Activated CD4-positive, alpha-beta T cell treated with anti-CD3 and anti-CD28 coated beads, Interleukin-2, amount 10 ng/mL, durations not matched to agents 7 days and 5 days (primary cell): ENCODE results near the gene TRABD2A. TPM values are rescaled to one million over a fixed set of nuclear protein-coding genes. Genes with fewer than 3 reads are reported as not detected.

ENCODE experiments used
- CTCF ChIA-PET: fragments of 350-600 bp; sonication (Branson Sonifier 250); formaldehyde crosslinking; loops from one replicate; lab custom pipeline; 2021; ENCODE audit warnings: antibody characterized with exemption; lab: Charles Lee
- POLR2A ChIA-PET: fragments of 350-600 bp; sonication (Branson Sonifier 250); formaldehyde crosslinking; loops from one replicate; lab custom pipeline; 2021; ENCODE audit warnings: antibody characterized with exemption; lab: Charles Lee
- DNase-seq: peaks from one replicate; pipeline ENCODE4 v3.0.0-alpha.2; 2020
- H3K27ac Mint-ChIP-seq: one replicate; pipeline ENCODE4 v1.8.0; 2021; ENCODE audit warnings: mild to moderate bottlenecking, moderate library complexity, mixed read lengths
- H3K27me3 Mint-ChIP-seq: one replicate; pipeline ENCODE4 v1.8.0; 2021; ENCODE audit warnings: mixed read lengths
- H3K36me3 Mint-ChIP-seq: one replicate; pipeline ENCODE4 v1.8.0; 2021; ENCODE audit warnings: low read depth, mixed read lengths
- H3K4me1 Mint-ChIP-seq: one replicate; pipeline ENCODE4 v1.8.0; 2021; ENCODE audit warnings: mixed read lengths
- H3K4me3 Mint-ChIP-seq: one replicate; pipeline ENCODE4 v1.8.0; 2021; ENCODE audit warnings: mild to moderate bottlenecking, moderate library complexity, mixed read lengths
- H3K9me3 Mint-ChIP-seq: one replicate; pipeline ENCODE4 v1.8.0; 2021; ENCODE audit warnings: mixed read lengths
- total RNA-seq, 2 experiments: library from RNA; stranded (reverse); gene quantifications; one replicate each; pipeline ENCODE4 v1.2.3, GENCODE V29; 2021

TRABD2A gene
- total RNA-seq, 2 experiments from 2014 or later = 70.2 to 74.6 TPM

DNA sequence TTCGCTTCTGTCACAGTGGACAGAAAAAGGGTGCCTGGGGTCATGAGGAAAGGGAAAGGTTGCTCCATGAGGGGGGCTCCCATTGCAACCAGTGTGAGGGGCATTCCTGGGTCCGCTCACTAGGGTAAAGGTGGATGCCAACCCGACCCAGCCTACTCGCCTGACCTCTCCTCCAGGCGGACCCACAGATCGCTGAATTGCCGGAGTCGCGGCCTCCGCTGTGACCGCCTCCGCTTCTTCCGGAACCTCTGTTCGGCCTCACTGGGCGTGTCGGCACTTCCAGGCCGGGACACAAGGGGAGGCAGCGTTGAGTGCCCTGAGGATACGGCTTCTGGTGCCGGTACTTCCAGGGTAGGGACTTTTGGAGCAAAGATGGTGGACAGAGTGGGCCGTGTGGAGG is 57.1 kb downstream of the TRABD2A start:
- ChIA-PET POLR2A (no interaction called here), CTCF (interaction anchor here (0.5 to 2.2 kb wide), 3 partner anchors 10 to 102 kb away, joined by 3 to 5 read pairs (median 5); no protein-coding TSS in a partner anchor)
- Mint-ChIP-seq H3K9me3 (peaks cover 3% of the 10 kb centered on the region), H3K4me1 (peaks cover 12% of the 10 kb centered on the region), H3K4me3 (no peak overlapping the region), H3K27ac (no peak overlapping the region), H3K27me3 (no peaks in the 10 kb centered on the region), H3K36me3 (peaks cover 60% of the 10 kb centered on the region)
- no peak for DNase-seq

DNA sequence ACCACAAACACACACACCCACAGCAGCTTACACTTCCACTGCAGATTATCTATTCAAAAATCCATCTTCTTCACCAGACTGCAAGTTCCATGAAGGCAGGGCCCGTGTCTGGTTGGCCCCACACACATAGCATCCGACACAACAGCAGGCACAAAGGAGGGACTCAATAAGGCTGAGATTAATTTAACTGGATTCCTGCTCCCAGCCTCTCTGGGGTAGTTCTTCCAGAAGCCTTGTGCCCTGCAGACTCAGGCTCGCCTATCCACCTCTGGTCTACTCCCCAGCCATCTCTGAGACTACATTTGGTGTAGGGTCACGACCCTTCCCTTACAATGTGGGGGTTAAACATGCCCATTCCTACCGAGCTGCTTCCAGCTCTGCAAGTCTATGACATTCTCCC is 57.7 kb downstream of the TRABD2A start:
- Mint-ChIP-seq H3K36me3 (peaks cover 57% of the 10 kb centered on the region), H3K4me1 (peaks cover 15% of the 10 kb centered on the region), H3K9me3 (peaks cover 3% of the 10 kb centered on the region), H3K27me3 (no peaks in the 10 kb centered on the region), H3K4me3 (no peak overlapping the region), H3K27ac (no peak overlapping the region)
- ChIA-PET POLR2A (no interaction called here), CTCF (interaction anchor here (1.2 to 2.0 kb wide), 2 partner anchors 102 to 103 kb away, joined by 3 to 5 read pairs; no protein-coding TSS in a partner anchor)
- DNase-seq = no peak

DNA sequence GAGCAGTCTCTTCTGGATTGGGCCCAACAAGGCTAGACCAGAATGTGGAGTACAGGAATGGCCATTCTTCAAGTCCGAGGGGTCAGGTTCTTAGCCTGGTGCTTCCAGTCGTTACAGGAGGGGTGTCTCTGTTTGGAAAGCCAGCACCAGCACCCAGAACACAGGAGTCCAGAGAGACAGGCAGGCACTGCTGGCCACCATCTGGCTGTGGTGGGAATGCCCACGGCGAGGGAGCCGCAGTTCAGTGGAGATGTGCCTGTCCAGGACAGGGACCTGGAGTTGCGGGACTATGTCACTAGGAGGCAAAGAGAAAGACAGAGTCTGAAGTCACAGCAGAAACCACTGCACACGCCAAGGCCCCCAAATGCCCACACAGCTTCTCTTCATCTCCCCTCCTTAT is 59.1 kb downstream of the TRABD2A start:
- ChIA-PET CTCF (interaction anchor here (1.2 kb wide), 1 partner anchor 103 kb away, joined by 3 read pairs; no protein-coding TSS in a partner anchor), POLR2A (no interaction called here)
- Mint-ChIP-seq H3K4me1 (peaks cover 27% of the 10 kb centered on the region), H3K27me3 (no peaks in the 10 kb centered on the region), H3K36me3 (peaks cover 52% of the 10 kb centered on the region), H3K4me3 (no peak overlapping the region), H3K9me3 (peaks cover 3% of the 10 kb centered on the region), H3K27ac (peak overlapping the region; percentile 27)
- no peak for DNase-seq

DNA sequence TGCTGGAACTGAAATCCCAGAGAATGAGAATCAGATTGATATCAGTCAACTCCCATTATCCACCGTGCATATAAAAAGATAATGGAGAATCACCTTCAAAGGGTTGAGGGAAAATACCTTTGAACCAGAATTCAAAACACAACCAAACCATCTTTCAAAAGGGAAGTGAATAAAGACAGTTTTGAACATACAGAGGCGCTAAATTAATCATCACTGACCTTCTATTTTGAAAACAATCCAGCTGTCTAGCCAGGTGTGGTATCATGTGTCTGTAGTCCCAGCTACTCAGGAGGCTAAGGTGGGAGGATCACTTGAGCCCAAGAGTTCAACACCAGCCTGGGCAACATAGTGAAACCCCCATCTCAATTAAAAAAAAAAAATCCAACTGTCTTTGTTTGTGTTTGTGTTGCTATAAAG is 63.6 kb downstream of the TRABD2A start:
- ChIA-PET CTCF (no interaction called here), POLR2A (no interaction called here)
- DNase-seq = no peak
- no peak overlapping the region for H3K27ac Mint-ChIP-seq
- peaks cover 36% of the 10 kb centered on the region for H3K4me1 Mint-ChIP-seq
- H3K9me3 Mint-ChIP-seq = peaks cover 2% of the 10 kb centered on the region
- peaks cover 37% of the 10 kb centered on the region for H3K36me3 Mint-ChIP-seq
- no peaks in the 10 kb centered on the region for H3K27me3 Mint-ChIP-seq
- no peak overlapping the region for H3K4me3 Mint-ChIP-seq

DNA sequence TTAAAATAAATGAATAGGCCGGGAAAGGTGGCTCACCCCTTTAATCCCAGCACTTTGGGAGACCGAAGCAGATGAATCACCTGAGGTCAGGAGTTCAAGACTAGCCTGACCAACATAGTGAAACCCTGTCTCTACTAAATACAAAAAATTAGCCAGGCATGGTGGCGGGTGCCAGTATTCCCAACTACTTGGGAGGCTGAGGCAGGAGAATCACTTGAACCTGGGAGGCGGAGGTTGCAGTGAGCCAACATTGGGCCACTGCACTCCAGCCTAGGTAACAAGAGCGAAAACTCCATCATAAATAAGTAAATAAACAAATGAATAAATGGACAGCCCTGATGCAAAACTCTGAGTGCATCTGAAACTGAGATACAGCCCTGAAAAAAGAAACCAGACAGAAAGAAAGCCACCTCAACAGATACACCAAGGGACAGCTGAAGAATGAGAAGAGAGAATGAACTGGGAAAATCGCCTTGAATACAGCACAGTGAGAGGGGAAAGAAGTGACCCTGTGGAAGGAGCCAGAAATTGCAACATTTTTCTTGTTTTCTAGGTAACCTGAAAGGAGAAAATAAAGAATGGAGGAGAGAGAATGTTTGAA is 64.4 kb downstream of the TRABD2A start:
- Mint-ChIP-seq H3K36me3 (peaks cover 35% of the 10 kb centered on the region), H3K9me3 (peaks cover 2% of the 10 kb centered on the region), H3K27ac (no peak overlapping the region), H3K4me3 (no peak overlapping the region), H3K4me1 (peaks cover 36% of the 10 kb centered on the region), H3K27me3 (no peaks in the 10 kb centered on the region)
- ChIA-PET CTCF (no interaction called here), POLR2A (no interaction called here)
- no peak for DNase-seq

DNA sequence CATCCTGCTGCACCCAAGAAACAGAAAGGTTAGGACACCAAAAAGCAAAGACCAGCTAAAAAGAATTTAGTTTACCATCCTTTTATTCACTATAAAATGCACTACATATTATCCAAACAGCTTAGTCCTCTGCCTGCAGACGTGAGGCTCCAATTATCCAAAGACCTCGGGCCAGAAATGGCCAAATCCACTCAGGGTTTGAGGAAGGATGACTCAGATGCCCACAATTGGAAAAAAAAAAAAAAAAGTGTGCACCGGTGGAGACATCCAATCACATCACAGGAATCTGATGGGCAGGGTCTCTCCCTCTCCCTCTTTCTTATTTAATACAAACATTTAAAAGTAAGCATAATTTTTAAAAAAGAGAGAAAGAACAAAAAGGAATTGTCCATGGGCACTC is 65.7 kb downstream of the TRABD2A start:
- Mint-ChIP-seq H3K4me1 (peaks cover 31% of the 10 kb centered on the region), H3K27ac (no peak overlapping the region), H3K4me3 (no peak overlapping the region), H3K36me3 (peaks cover 30% of the 10 kb centered on the region), H3K27me3 (no peaks in the 10 kb centered on the region), H3K9me3 (peaks cover 2% of the 10 kb centered on the region)
- ChIA-PET POLR2A (no interaction called here), CTCF (no interaction called here)
- DNase-seq = no peak

DNA sequence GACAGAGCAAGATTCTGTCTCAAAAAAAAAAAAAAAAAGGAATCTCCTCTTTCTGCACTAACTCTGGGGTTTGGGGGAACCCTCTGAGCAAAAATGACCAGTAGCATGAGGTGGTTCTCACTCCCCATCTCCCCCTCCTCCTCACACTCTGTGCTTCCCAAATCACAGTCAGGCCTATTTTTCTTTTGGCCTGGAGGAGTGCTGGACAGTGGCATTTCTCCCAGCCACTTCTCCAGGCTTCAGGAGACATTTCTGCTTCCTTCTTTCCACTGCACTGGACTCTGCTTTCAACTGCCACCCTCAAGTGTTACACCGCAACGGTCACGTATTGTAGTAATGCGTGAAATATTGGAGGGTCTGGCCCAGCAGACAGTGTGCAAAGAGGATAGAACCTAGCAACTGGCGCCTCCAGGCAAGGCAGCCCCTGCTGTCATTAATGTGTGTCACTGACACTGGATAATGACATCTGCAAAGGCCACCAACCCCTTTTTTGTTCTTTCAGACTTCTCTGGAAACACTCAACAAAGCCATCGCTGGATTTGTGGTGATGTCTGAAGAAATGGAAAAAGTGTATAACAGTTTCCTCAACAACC is 68.9 kb downstream of the TRABD2A start:
- Mint-ChIP-seq H3K4me1 (peaks cover 14% of the 10 kb centered on the region), H3K27ac (no peak overlapping the region), H3K9me3 (peaks cover 2% of the 10 kb centered on the region), H3K27me3 (no peaks in the 10 kb centered on the region), H3K36me3 (peaks cover 13% of the 10 kb centered on the region), H3K4me3 (no peak overlapping the region)
- POLR2A ChIA-PET = no interaction called here
- DNase-seq = no peak
- CTCF ChIA-PET = no interaction called here

DNA sequence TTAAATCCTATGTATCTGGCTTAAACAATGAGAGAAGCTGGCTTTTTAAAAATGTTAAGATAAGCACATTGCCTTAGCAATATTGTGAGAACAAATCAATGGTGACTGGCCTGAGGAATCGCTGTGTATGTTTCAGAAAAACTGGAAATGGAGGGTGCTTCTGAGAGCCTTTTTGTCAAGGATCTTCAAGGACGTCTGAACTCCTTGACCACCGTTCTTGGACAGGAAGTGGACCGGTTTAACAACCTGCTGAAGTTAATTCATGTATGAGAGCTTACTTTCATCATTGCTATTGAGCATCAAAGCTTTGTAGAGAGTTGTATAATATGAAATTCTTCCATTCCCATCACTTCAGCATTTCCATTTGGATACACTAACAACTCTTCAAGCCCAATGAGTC is 72.6 kb downstream of the TRABD2A start:
- Mint-ChIP-seq H3K9me3 (peaks cover under 1% of the 10 kb centered on the region), H3K27ac (no peak overlapping the region), H3K36me3 (peaks cover 2% of the 10 kb centered on the region), H3K4me3 (no peak overlapping the region), H3K27me3 (no peaks in the 10 kb centered on the region), H3K4me1 (no peaks in the 10 kb centered on the region)
- ChIA-PET CTCF (no interaction called here), POLR2A (no interaction called here)
- DNase-seq = no peak

DNA sequence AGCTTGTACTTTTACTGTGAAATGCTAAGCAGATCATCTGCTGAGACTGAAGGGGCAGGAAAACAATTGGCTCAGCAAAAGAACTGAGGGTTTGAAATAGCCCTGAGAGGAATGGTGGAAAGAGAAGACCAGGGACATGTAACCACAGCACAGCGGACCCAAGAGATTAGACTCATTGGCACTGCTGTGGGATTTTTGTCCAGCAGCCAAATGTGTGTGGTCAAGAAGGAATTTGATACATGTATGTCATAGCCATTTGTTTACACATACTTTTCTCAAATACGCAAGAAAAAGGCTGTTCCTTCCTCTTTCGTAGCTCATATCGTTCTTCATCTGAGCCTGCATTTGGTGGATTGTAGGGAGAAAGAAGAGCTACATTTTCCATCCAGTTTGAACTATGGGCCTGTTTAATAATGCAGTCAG is 73.8 kb downstream of the TRABD2A start:
- no peak for DNase-seq
- Mint-ChIP-seq H3K27me3 (no peaks in the 10 kb centered on the region), H3K36me3 (peaks cover 4% of the 10 kb centered on the region), H3K9me3 (peaks cover 10% of the 10 kb centered on the region), H3K4me3 (no peak overlapping the region), H3K4me1 (peaks cover 1% of the 10 kb centered on the region), H3K27ac (no peak overlapping the region)
- CTCF ChIA-PET = interaction anchor here (0.8 to 1.7 kb wide), 2 partner anchors 45 to 119 kb away, joined by 3 to 5 read pairs; no protein-coding TSS in a partner anchor
- POLR2A ChIA-PET = no interaction called here

DNA sequence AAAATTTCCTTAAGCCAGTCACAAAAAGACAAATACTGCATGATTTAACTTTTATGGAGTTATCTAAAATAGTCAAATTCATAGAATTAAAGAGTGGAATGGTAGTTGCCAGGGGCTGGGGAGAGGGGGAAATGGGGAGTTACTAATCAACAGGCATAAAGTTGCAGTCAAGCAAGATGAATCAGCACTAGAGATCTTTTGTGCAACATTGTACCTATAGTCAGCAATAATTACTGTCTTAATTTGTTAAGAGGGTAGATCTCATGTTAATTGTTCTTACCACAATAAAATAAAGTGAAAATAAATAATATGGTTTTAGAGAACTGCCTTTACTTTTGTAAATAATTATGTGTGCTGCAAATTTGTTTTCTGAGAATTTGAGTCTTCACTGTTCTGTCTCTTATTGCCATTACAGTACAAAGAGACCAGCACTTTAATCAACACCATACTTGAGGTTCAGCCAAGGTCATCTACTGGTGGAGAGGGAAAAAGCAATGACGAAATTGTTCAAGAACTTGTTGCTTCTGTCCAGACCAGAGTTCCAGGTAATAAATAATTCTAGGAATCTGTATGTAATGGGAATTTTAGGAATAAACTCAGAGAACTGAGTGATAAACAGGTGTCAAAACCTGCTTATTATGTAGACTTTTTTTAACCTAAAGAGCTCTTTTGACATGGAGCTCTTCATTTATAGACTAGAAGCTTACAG is 75.5 kb downstream of the TRABD2A start:
- Mint-ChIP-seq H3K4me1 (peaks cover 10% of the 10 kb centered on the region), H3K27ac (no peak overlapping the region), H3K36me3 (peaks cover 8% of the 10 kb centered on the region), H3K27me3 (no peaks in the 10 kb centered on the region), H3K9me3 (peaks cover 16% of the 10 kb centered on the region), H3K4me3 (no peak overlapping the region)
- ChIA-PET CTCF (interaction anchor here (1.7 kb wide), 1 partner anchor 120 kb away, joined by 5 read pairs; no protein-coding TSS in a partner anchor), POLR2A (no interaction called here)
- DNase-seq = no peak

DNA sequence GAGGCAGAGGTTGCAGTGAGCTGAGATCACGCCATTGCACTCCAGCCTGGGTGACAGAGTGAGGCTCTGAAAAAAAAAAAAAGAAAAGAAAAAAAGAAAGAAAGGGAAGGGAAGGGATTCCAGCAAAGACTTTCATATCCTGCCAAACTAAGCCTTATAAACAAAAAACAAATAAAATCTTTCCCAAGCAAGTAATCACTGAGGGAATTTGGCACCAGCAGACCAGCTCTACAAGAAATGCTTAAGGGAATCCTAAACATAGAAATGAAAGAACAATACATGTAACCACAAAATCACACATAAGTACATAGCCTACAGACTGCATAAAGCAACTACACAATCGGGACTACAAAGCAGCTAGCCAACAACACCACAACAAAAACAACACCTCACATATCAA is 79.1 kb downstream of the TRABD2A start:
- ChIA-PET POLR2A (no interaction called here), CTCF (interaction anchor here (0.6 kb wide), 1 partner anchor 127 kb away, joined by 3 read pairs; no protein-coding TSS in a partner anchor)
- Mint-ChIP-seq H3K36me3 (peaks cover 8% of the 10 kb centered on the region), H3K9me3 (peaks cover 19% of the 10 kb centered on the region), H3K27me3 (no peaks in the 10 kb centered on the region), H3K4me3 (no peak overlapping the region), H3K27ac (no peak overlapping the region), H3K4me1 (peaks cover 17% of the 10 kb centered on the region)
- DNase-seq = no peak

DNA sequence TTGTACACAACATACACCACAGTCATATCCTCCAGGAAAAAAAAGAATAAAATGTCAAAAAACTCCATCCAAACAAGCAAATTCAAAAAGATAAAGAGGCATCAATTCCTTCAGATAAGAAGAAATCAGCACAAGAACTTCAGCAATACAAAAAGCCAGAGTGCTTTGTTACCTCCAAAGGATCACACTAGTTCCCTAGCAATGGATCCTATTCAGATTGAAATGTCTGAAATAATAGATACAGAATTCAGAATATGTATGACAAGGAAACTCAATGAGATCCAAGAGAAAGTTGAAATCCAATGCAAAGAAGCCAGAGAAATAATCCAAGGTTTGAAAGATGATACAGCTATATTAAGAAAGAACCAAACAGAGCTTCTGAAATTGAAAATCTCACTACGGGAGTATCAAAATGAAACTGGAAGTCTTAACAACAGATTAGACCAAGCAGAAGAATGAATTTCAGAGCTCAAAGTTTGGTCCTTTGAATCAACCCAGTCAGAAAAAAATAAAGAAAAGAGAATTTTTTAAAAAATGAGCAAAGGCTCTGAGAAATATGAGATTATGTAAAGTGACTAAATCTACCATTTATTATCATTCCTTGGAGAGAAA is 80.6 kb downstream of the TRABD2A start:
- no peak for DNase-seq
- peaks cover 19% of the 10 kb centered on the region for H3K9me3 Mint-ChIP-seq
- H3K27ac Mint-ChIP-seq = peak overlapping the region; percentile 80
- POLR2A ChIA-PET = no interaction called here
- peaks cover 8% of the 10 kb centered on the region for H3K36me3 Mint-ChIP-seq
- peak overlapping the region; percentile 12 for H3K4me3 Mint-ChIP-seq
- CTCF ChIA-PET = interaction anchor here (1.6 kb wide), 1 partner anchor 15 kb away, joined by 4 read pairs; no protein-coding TSS in a partner anchor
- H3K4me1 Mint-ChIP-seq = peaks cover 17% of the 10 kb centered on the region
- no peaks in the 10 kb centered on the region for H3K27me3 Mint-ChIP-seq
